Measurements from ENCODE around the gene KRT78. TPM values are rescaled to one million over a fixed set of nuclear protein-coding genes. Genes with fewer than 3 reads are reported as not detected.
A peak's percentile ranks its signal among the peaks of the same experiment; 100 is the strongest.

KRT78 gene
- total RNA-seq, 2 experiments from 2014 or later, result not detected

DNA sequence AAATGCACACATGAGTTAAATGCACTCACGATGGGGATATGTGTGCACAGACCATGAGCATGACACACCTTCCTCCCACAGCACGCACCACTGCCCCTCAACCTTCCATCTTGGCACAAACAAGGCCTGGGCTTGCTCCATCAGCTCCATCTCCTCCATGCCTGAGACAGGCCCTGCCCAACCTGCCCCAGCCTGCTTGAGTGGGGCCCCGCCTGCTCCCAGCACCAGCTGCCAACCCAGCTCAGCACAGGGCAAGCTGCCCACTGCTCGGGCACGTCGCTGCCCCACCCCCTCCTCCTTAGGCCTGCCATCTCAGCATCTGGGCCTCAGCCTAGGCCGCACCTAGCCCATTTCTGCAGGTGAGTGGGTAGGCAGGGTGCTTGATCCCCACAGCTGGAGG, 27.6 kb upstream of the KRT78 start:
- POLR2A ChIA-PET, result no interaction called here
- Mint-ChIP-seq H3K36me3 (ENCODE audit: low read depth) (no peaks in the 10 kb centered on the region), H3K4me1 (ENCODE audit: low read depth) (peaks cover 26% of the 10 kb centered on the region)

DNA sequence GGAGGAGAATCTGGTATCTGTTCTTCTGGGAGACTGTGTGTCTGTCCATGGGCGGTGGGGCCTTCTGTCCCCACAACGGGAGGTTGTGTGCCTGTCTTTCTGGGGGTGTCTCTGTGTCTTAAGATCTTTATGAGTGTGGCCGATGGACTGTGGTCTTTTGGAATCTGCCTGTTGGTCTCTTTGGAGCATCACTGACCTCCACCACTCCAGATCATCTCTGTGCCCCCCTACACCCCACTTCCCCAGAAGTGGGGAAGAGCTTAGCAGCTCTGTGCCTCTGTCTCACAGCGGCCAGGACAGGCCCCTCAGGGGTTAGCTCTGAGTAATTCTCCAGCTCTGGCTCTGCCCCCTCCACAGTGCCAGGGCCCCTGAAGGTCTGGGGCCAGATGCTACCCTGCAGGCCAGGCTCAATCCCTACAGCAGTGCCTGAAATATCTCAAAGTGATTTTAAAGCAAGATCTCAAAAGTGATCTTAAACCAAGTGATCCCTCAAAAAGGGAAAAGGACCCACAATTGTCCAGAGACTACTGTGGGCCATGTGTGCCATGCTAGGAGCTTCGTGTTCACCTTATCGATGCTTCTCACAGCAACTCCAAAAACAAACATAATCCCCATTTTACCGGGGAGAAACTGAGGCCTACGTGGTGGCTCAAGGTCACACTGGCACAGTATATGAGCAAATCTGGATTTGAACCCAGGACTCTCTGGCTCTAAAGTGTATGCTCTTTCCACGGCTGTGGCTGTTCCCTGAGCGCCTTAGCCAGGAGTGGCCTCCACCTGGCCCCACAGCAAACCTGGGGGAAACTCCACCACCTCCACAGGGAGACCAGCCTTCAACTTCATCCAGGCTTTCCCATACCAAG, 26.0 kb upstream of the KRT78 start:
- H3K36me3 Mint-ChIP-seq (ENCODE audit: low read depth), result no peaks in the 10 kb centered on the region
- TF ChIP-seq, protein P1, sequence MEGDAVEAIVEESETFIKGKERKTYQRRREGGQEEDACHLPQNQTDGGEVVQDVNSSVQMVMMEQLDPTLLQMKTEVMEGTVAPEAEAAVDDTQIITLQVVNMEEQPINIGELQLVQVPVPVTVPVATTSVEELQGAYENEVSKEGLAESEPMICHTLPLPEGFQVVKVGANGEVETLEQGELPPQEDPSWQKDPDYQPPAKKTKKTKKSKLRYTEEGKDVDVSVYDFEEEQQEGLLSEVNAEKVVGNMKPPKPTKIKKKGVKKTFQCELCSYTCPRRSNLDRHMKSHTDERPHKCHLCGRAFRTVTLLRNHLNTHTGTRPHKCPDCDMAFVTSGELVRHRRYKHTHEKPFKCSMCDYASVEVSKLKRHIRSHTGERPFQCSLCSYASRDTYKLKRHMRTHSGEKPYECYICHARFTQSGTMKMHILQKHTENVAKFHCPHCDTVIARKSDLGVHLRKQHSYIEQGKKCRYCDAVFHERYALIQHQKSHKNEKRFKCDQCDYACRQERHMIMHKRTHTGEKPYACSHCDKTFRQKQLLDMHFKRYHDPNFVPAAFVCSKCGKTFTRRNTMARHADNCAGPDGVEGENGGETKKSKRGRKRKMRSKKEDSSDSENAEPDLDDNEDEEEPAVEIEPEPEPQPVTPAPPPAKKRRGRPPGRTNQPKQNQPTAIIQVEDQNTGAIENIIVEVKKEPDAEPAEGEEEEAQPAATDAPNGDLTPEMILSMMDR (IDR thresholded peaks at IDR 0.05), result no peak
- H3K9me3 ChIP-seq (ENCODE audit: control insufficient read depth in 1 of 2, insufficient read depth in 1 of 2, low read length in 2 of 2), result no peaks in the 10 kb centered on the region
- no peaks in the 10 kb centered on the region for H3K36me3 ChIP-seq (ENCODE audit: insufficient read depth, low read length)
- peaks cover 31% of the 10 kb centered on the region for H3K4me1 Mint-ChIP-seq (ENCODE audit: low read depth)
- peaks cover 33% of the 10 kb centered on the region for H3K4me1 ChIP-seq (ENCODE audit: insufficient read depth, low read length)
- peaks cover 0 to 9% of the 10 kb centered on the region in 2 experiments for H3K27me3 ChIP-seq (ENCODE audit: control insufficient read depth in 1 of 2, insufficient read depth in 2 of 2, low read length in 2 of 2)
- DNase-seq (no peak), ATAC-seq (ENCODE audit: poor library complexity) (no peak)
- intact Hi-C loops (cut with DNase I, micrococcal nuclease), result loop anchor here (5.0 to 10.0 kb wide), 2 partner anchors 190 to 548 kb away; partner anchors contain the start of gene KRT1 (in 1 of the 2)
- H3K27ac ChIP-seq (ENCODE audit: low read depth in 1 of 2, low read length in 2 of 2), result no peak overlapping the region
- ChIA-PET CTCF (interaction anchor here (0.7 to 1.4 kb wide), 2 partner anchors 10 to 106 kb away, joined by 3 to 4 read pairs; no protein-coding TSS in a partner anchor), POLR2A (interaction anchor here (0.9 to 2.3 kb wide), 5 partner anchors 10 to 289 kb away, joined by 3 to 9 read pairs (median 3); partner anchors contain the start of gene EIF4B)
- peak overlapping the region; percentile 68 for H3K4me3 Mint-ChIP-seq
- peak overlapping the region; percentile 34 for H3K4me3 ChIP-seq (ENCODE audit: low read length)
- no peaks in the 10 kb centered on the region for H3K9me3 Mint-ChIP-seq
- peak overlapping the region; percentile 75 for H3K27ac Mint-ChIP-seq
- peaks cover 10% of the 10 kb centered on the region for H3K27me3 Mint-ChIP-seq

More for the DNA sequence above, 27.6 kb upstream of the KRT78 start:
- TF ChIP-seq, protein P1 (IDR thresholded peaks at IDR 0.05), result no peak
- Histone ChIP-seq H3K27ac (ENCODE audit: low read depth in 1 of 2, low read length in 2 of 2) (no peak overlapping the region), H3K4me1 (ENCODE audit: insufficient read depth, low read length) (peaks cover 28% of the 10 kb centered on the region), H3K4me3 (ENCODE audit: low read length) (no peak overlapping the region), H3K9me3 (ENCODE audit: control insufficient read depth in 1 of 2, insufficient read depth in 1 of 2, low read length in 2 of 2) (no peaks in the 10 kb centered on the region), H3K27me3 (ENCODE audit: control insufficient read depth in 1 of 2, insufficient read depth in 2 of 2, low read length in 2 of 2) (peaks cover 0 to 13% of the 10 kb centered on the region in 2 experiments), H3K36me3 (ENCODE audit: insufficient read depth, low read length) (no peaks in the 10 kb centered on the region)
- CTCF ChIA-PET, result no interaction called here
- no peak for ATAC-seq (ENCODE audit: poor library complexity)
- Mint-ChIP-seq H3K9me3 (no peaks in the 10 kb centered on the region), H3K27me3 (peaks cover 14% of the 10 kb centered on the region), H3K27ac (no peak overlapping the region), H3K4me3 (no peak overlapping the region)
- no peak for DNase-seq
- intact Hi-C loops (cut with DNase I, micrococcal nuclease), result loop anchor here (5.0 to 10.0 kb wide), 2 partner anchors 192 to 549 kb away; partner anchors contain the start of gene KRT1 (in 1 of the 2)

DNA sequence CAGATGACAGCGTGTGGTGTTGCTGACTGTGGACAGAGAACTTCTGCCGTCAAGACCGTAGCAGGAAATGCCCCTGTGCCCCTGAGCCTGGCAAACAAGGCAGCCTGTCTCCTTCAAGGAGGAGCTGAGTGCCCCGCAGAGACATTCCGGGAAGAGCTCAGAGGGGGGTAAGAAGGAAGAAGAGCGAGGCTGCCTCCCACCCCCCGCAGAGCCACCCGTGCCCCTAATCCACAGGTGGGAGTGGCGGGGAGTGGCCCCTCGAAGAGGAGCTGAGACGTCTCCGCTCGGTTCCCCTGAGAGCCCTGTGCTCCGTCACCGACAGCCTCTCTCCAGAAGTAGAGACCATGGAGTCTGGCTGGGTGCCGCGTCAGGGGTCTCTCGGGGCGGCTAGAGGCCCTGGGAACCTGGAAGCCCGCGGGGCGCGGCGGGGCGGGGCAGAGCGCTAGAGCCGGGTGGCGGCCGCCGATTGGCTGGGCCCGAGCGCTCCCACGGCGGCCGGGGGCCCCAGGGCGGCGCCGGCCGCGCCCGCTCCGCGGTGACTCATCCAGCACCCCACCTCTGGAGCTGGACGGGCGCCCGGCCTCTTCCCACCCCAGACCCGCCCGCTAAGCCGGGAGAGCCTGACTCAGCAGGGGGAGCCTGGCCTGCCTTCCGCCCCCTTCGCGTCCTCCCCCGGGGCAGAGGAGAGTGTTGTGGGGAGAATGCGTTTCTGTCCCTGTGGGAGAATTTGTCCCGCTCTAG, 25.2 kb upstream of the KRT78 start:
- Histone ChIP-seq H3K27ac (ENCODE audit: low read depth in 1 of 2, low read length in 2 of 2) (no peak overlapping the region), H3K4me3 (ENCODE audit: low read length) (peak overlapping the region; percentile 52), H3K4me1 (ENCODE audit: insufficient read depth, low read length) (peaks cover 26% of the 10 kb centered on the region), H3K9me3 (ENCODE audit: control insufficient read depth in 1 of 2, insufficient read depth in 1 of 2, low read length in 2 of 2) (no peaks in the 10 kb centered on the region), H3K27me3 (ENCODE audit: control insufficient read depth in 1 of 2, insufficient read depth in 2 of 2, low read length in 2 of 2) (peaks cover 0 to 9% of the 10 kb centered on the region in 2 experiments), H3K36me3 (ENCODE audit: insufficient read depth, low read length) (no peaks in the 10 kb centered on the region)
- peak; percentile 57 for ATAC-seq (ENCODE audit: poor library complexity)
- Mint-ChIP-seq H3K4me3 (peak overlapping the region; percentile 77), H3K36me3 (ENCODE audit: low read depth) (no peaks in the 10 kb centered on the region), H3K27me3 (peaks cover 10% of the 10 kb centered on the region), H3K9me3 (no peaks in the 10 kb centered on the region), H3K4me1 (ENCODE audit: low read depth) (peaks cover 31% of the 10 kb centered on the region), H3K27ac (peak overlapping the region; percentile 75)
- TF ChIP-seq, protein P1 (IDR thresholded peaks at IDR 0.05), result no peak
- peak in 13 of 14 experiments; percentile 25 to 75 (median 55) for DNase-seq
- intact Hi-C loops (cut with DNase I, micrococcal nuclease), result loop anchor here in 1 of 2 experiments (10.0 kb wide), 1 partner anchor 189 kb away; the partner anchor contains the start of gene KRT1
- ChIA-PET POLR2A (interaction anchor here (0.6 to 2.3 kb wide), 6 partner anchors 11 to 288 kb away, joined by 3 to 9 read pairs (median 3); partner anchors contain the start of gene EIF4B), CTCF (interaction anchor here (1.3 to 1.8 kb wide), 3 partner anchors 11 to 288 kb away, joined by 3 to 8 read pairs (median 4); no protein-coding TSS in a partner anchor)

Measured in CD4-positive, alpha-beta T cell (primary cell).